H1 (cell line): ENCODE results near the gene RFK. TPM values are rescaled to one million over a fixed set of nuclear protein-coding genes. Genes with fewer than 3 reads are reported as not detected.

Experiments
- CTCF ChIA-PET: fragments of 300-600 bp; sonication (Branson Sonifier 250); formaldehyde crosslinking; loops from one replicate; lab custom pipeline; 2021; ENCODE audit not compliant: partially characterized antibody; lab: Charles Lee
- POLR2A ChIA-PET: fragments of 300-600 bp; sonication (Branson Sonifier 250); formaldehyde crosslinking; loops from one replicate; lab custom pipeline; 2021; ENCODE audit warnings: inconsistent platforms; ENCODE audit not compliant: partially characterized antibody; lab: Charles Lee
- DNase-seq, 2 experiments: peaks; one replicate each; pipeline versions ENCODE4 v3.0.0 to v3.0.0-alpha.2; 2010 to 2022; ENCODE audit warnings: low spot score in 2 of 2, low read depth in 1 of 2, mixed read lengths in 1 of 2
- FAIRE-seq: peaks from 2 replicates; lab custom pipeline; 2011; peaks lifted over from hg19 to GRCh38; lab: Jason Lieb, UNC
- H2AFZ ChIP-seq: 2 replicates; pipeline ENCODE4 v1.8.1; 2012; ENCODE audit warnings: low read length, inconsistent platforms
- H2AK5ac ChIP-seq: 2 replicates; pipeline ENCODE4 v1.6.1; 2013; ENCODE audit warnings: low read depth, low read length
- H2BK120ac ChIP-seq: replicated peaks from 2 replicates; pipeline ENCODE3; 2013; ENCODE audit warnings: low read depth, low read length, inconsistent platforms
- H2BK12ac ChIP-seq: 2 replicates; pipeline ENCODE4 v1.6.1; 2013; ENCODE audit warnings: low read depth, low read length
- H2BK15ac ChIP-seq: 2 replicates; pipeline ENCODE4 v1.6.1; 2013; ENCODE audit warnings: low read length
- H2BK20ac ChIP-seq: 2 replicates; pipeline ENCODE4 v1.6.1; 2013; ENCODE audit warnings: low read length
- H2BK5ac ChIP-seq: 2 replicates; pipeline ENCODE4 v1.6.1; 2013; ENCODE audit warnings: low read depth, low read length
- H3K14ac ChIP-seq: 2 replicates; pipeline ENCODE4 v1.6.1; 2013; ENCODE audit warnings: inconsistent platforms; ENCODE audit not compliant: insufficient read length
- H3K18ac ChIP-seq: 2 replicates; pipeline ENCODE4 v1.6.1; 2013; ENCODE audit warnings: low read length; ENCODE audit errors: extremely low read depth
- H3K23ac ChIP-seq: 2 replicates; pipeline ENCODE4 v1.6.1; 2013; ENCODE audit warnings: inconsistent platforms; ENCODE audit not compliant: insufficient read length
- H3K23me2 ChIP-seq: 2 replicates; pipeline ENCODE4 v1.6.1; 2013; ENCODE audit warnings: low read depth, low read length
- H3K27ac ChIP-seq: 2 replicates; pipeline ENCODE4 v1.6.1; 2011; ENCODE audit warnings: low read depth, low read length, inconsistent platforms
- H3K27me3 ChIP-seq, 4 experiments: replicated peaks in 1 of 4; 1 replicate in 1 of 4; 2 replicates in 3 of 4; pipeline versions ENCODE4 v1.6.1 to v1.8.1; 2011 to 2013; ENCODE audit warnings: low read length in 3 of 4, mild to moderate bottlenecking in 3 of 4, inconsistent platforms in 2 of 4, mixed read lengths in 2 of 4, moderate library complexity in 1 of 4; ENCODE audit not compliant: control insufficient read depth in 3 of 4, insufficient read depth in 3 of 4; ENCODE audit errors: extremely low read depth in 1 of 4
- H3K36me3 ChIP-seq, 4 experiments: 2 replicates each; pipeline versions ENCODE4 v1.6.1 to v1.8.1; 2011 to 2013; ENCODE audit warnings: mild to moderate bottlenecking in 4 of 4, low read length in 3 of 4, moderate library complexity in 2 of 4, control low read depth in 1 of 4, inconsistent platforms in 1 of 4; ENCODE audit not compliant: insufficient read depth in 4 of 4, control insufficient read depth in 2 of 4
- H3K4ac ChIP-seq: replicated peaks from 2 replicates; pipeline ENCODE3; 2013; ENCODE audit warnings: low read length, low read depth, mixed read lengths, inconsistent platforms; ENCODE audit not compliant: insufficient read length
- H3K4me1 ChIP-seq, 4 experiments: replicated peaks in 1 of 4; 1 replicate in 1 of 4; 2 replicates in 3 of 4; pipeline versions ENCODE4 v1.6.1 to v1.8.1; 2011 to 2013; ENCODE audit warnings: low read length in 3 of 4, inconsistent platforms in 2 of 4, mixed read lengths in 1 of 4; ENCODE audit not compliant: insufficient read depth in 4 of 4, control insufficient read depth in 3 of 4
- H3K4me2 ChIP-seq, 2 experiments: 2 replicates each; pipeline versions ENCODE4 v1.6.1 to v1.8.1; 2011 to 2013; ENCODE audit warnings: low read depth in 2 of 2, low read length in 2 of 2, control low read depth in 1 of 2, inconsistent platforms in 1 of 2, mild to moderate bottlenecking in 1 of 2; ENCODE audit not compliant: insufficient read depth in 1 of 2
- H3K4me3 ChIP-seq, 4 experiments: fragments of 200-600, 300-600 bp in 1 of 4; sonication (generic), shearing (Covaris generic), sonication (Bioruptor Twin) in 1 of 4; 2 replicates each; pipeline versions ENCODE4 v1.5.1 to v1.8.1; 2011 to 2016; ENCODE audit warnings: low read length in 4 of 4, low read depth in 3 of 4, control low read depth in 2 of 4, inconsistent platforms in 2 of 4, mild to moderate bottlenecking in 2 of 4, mixed read lengths in 1 of 4, moderate library complexity in 1 of 4; ENCODE audit not compliant: insufficient read depth in 2 of 4; ENCODE audit errors: extremely low read depth in 1 of 4
- H3K56ac ChIP-seq: replicated peaks from 2 replicates; pipeline ENCODE3; 2013; ENCODE audit warnings: low read depth, mild to moderate bottlenecking, mixed read lengths, low read length, inconsistent platforms; ENCODE audit not compliant: insufficient read length
- H3K79me1 ChIP-seq: 2 replicates; pipeline ENCODE4 v1.6.1; 2013; ENCODE audit warnings: low read depth, low read length, control low read depth
- H3K79me2 ChIP-seq, 2 experiments: 2 replicates each; pipeline versions ENCODE4 v1.6.1 to v1.8.1; 2012 to 2013; ENCODE audit warnings: low read length in 2 of 2, mild to moderate bottlenecking in 2 of 2, inconsistent platforms in 1 of 2; ENCODE audit not compliant: insufficient read depth in 2 of 2, control insufficient read depth in 1 of 2
- H3K9ac ChIP-seq, 4 experiments: replicated peaks in 1 of 4; 1 replicate in 1 of 4; 2 replicates in 3 of 4; pipeline versions ENCODE4 v1.6.1 to v1.8.1; 2011 to 2013; ENCODE audit warnings: low read depth in 3 of 4, low read length in 3 of 4, control low read depth in 2 of 4, mild to moderate bottlenecking in 2 of 4, moderate library complexity in 2 of 4, inconsistent platforms in 1 of 4; ENCODE audit errors: extremely low read depth in 1 of 4
- H3K9me3 ChIP-seq, 2 experiments: 2 replicates each; pipeline versions ENCODE4 v1.6.1 to v1.8.1; 2012 to 2013; ENCODE audit warnings: mild to moderate bottlenecking in 2 of 2, moderate library complexity in 2 of 2, control low read depth in 1 of 2, inconsistent platforms in 1 of 2, low read depth in 1 of 2, low read length in 1 of 2, mixed read lengths in 1 of 2; ENCODE audit not compliant: insufficient read depth in 2 of 2
- H4K20me1 ChIP-seq, 2 experiments: replicated peaks in 1 of 2; 2 replicates each; pipeline versions ENCODE3 to v1.8.1; 2011 to 2013; ENCODE audit warnings: inconsistent platforms in 2 of 2, low read length in 2 of 2, mild to moderate bottlenecking in 1 of 2; ENCODE audit not compliant: insufficient read depth in 2 of 2, control insufficient read depth in 1 of 2
- H4K5ac ChIP-seq: 2 replicates; pipeline ENCODE4 v1.6.1; 2013; ENCODE audit warnings: low read length, low read depth, mixed read lengths, inconsistent platforms; ENCODE audit not compliant: insufficient read length
- H4K8ac ChIP-seq: 2 replicates; pipeline ENCODE4 v1.8.0; 2013; ENCODE audit warnings: mild to moderate bottlenecking, moderate library complexity, low read length, inconsistent platforms; ENCODE audit not compliant: insufficient read depth; ENCODE audit errors: extremely low read depth
- H4K91ac ChIP-seq: replicated peaks from 2 replicates; pipeline ENCODE3; 2013; ENCODE audit warnings: low read length, mixed read lengths, inconsistent platforms; ENCODE audit not compliant: insufficient read length
- CEBPB ChIP-seq: IDR thresholded peaks from 2 replicates; pipeline ENCODE4 v1.6.1; 2012; ENCODE audit warnings: low read depth, low read length
- EP300 ChIP-seq, 2 experiments: IDR thresholded peaks; 1 replicate in 1 of 2; 2 replicates in 1 of 2; pipeline ENCODE4 v1.6.1; 2011 to 2012; ENCODE audit warnings: low read depth in 2 of 2, low read length in 2 of 2, mild to moderate bottlenecking in 2 of 2, borderline replicate concordance in 1 of 2, inconsistent platforms in 1 of 2, moderate library complexity in 1 of 2
- GTF2F1 ChIP-seq: IDR thresholded peaks from 2 replicates; pipeline ENCODE4 v1.6.1; 2012; ENCODE audit warnings: low read depth, low read length, improper control_type of control experiment, borderline replicate concordance
- JUN ChIP-seq: IDR thresholded peaks from 2 replicates; pipeline ENCODE4 v1.6.1; 2011; ENCODE audit warnings: low read depth, mild to moderate bottlenecking, improper control_type of control experiment, low read length
- JUND ChIP-seq: IDR thresholded peaks from 2 replicates; pipeline ENCODE4 v1.6.1; 2011; ENCODE audit warnings: mild to moderate bottlenecking, improper control_type of control experiment, low read length
- WGBS, 2 experiments: shearing (Covaris generic) in 1 of 2; methylation state at CpG; one replicate each; pipeline versions ENCODE4 v1.1.6 to v1.1.7; 2013 to 2015; ENCODE audit warnings: low lambda C conversion rate in 2 of 2, mixed read lengths in 2 of 2, inconsistent platforms in 1 of 2, low coverage in 1 of 2, missing lambda C conversion rate in 1 of 2; ENCODE audit not compliant: insufficient replicate concordance in 2 of 2, insufficient coverage in 1 of 2, insufficient read length in 1 of 2; ENCODE audit errors: extremely low coverage in 1 of 2, missing lambda C conversion rate in 1 of 2; 5-methylcytosine and 5-hydroxymethylcytosine counted together
- polyA plus RNA-seq, 7 experiments: library from polyadenylated mRNA; depleted of rRNA in 3 of 7; stranded (reverse) in 5 of 7; unstranded in 2 of 7; fragments of >200 nt in 5 of 7; fragments of 200-250 nt in 2 of 7; gene quantifications; 1 replicate in 5 of 7; 2 replicates in 1 of 7; 4 replicates in 1 of 7; pipeline versions ENCODE4 v1.2.1 to v1.2.3, GENCODE V29; 2011 to 2013; ENCODE audit warnings: missing spikeins in 2 of 7, mixed read lengths in 2 of 7
- total RNA-seq: library from RNA; stranded (reverse); fragmentation: NEBNext Ultra II Directional; extraction: Animal tissue kit (Norgen Biotek cat#: 25700); gene quantifications from 2 replicates; pipeline ENCODE4 v1.2.1, GENCODE V29; 2021

RFK gene
- total and polyA plus RNA-seq, 2 of the 8 experiments (the other 6 are each of a cell fraction or from before 2014, with no cell fraction given), result 4.3 to 10.6 TPM

- Histone ChIP-seq H3K14ac (no peak overlapping the region), H4K8ac (no peak overlapping the region), H4K5ac (no peak overlapping the region), H4K20me1 (no peaks in the 10 kb centered on the region), H2BK120ac (no peak overlapping the region), H2AFZ (no peak overlapping the region), H3K9me3 (no peaks in the 10 kb centered on the region), H2BK20ac (no peak overlapping the region), H2BK15ac (no peak overlapping the region), H3K4me2 (no peak overlapping the region), H3K4me1 (0 out of 7 replicates have a peak, but pooled peaks cover 0 to under 1% (median 0%) of the 10 kb centered on the region in 4 experiments), H3K27me3 (no peaks in the 10 kb centered on the region), H3K23ac (no peak overlapping the region), H3K18ac (no peak overlapping the region), H3K23me2 (no peaks in the 10 kb centered on the region), H2BK12ac (no peak overlapping the region), H2BK5ac (no peak overlapping the region), H3K9ac (no peak overlapping the region), H2AK5ac (no peak overlapping the region), H3K4ac (no peak overlapping the region), H3K27ac (no peak overlapping the region), H3K4me3 (no peak overlapping the region), H3K79me1 (no peaks in the 10 kb centered on the region), H3K56ac (no peak overlapping the region), H3K79me2 (no peaks in the 10 kb centered on the region), H4K91ac (no peak overlapping the region), H3K36me3 (no peaks in the 10 kb centered on the region)
- CTCF ChIA-PET, result interaction anchor here (0.7 kb wide), 1 partner anchor 25 kb away, joined by 3 read pairs; no protein-coding TSS in a partner anchor
- DNase-seq, result no peak
- POLR2A ChIA-PET, result no interaction called here
- FAIRE-seq, result no peak
- TF ChIP-seq JUN (no peak), JUND (no peak), CEBPB (no peak), EP300 (IDR thresholded peaks at IDR 0.05; ENCODE audit: borderline replicate concordance in 1 of 2, low read depth in 2 of 2, low read length in 2 of 2) (no peak), GTF2F1 (no peak)
- WGBS, 2 experiments, result 94% methylated on average over 1 of the region's 1 CpG; no CpG with 5 or more reads in 1 of the 2 experiments
These were observed 22.3 kb downstream of the RFK start for GRCh38 chr9:76371901-76372300.
